Measurements from ENCODE around the gene PDP2.

PDP2 gene

DNA sequence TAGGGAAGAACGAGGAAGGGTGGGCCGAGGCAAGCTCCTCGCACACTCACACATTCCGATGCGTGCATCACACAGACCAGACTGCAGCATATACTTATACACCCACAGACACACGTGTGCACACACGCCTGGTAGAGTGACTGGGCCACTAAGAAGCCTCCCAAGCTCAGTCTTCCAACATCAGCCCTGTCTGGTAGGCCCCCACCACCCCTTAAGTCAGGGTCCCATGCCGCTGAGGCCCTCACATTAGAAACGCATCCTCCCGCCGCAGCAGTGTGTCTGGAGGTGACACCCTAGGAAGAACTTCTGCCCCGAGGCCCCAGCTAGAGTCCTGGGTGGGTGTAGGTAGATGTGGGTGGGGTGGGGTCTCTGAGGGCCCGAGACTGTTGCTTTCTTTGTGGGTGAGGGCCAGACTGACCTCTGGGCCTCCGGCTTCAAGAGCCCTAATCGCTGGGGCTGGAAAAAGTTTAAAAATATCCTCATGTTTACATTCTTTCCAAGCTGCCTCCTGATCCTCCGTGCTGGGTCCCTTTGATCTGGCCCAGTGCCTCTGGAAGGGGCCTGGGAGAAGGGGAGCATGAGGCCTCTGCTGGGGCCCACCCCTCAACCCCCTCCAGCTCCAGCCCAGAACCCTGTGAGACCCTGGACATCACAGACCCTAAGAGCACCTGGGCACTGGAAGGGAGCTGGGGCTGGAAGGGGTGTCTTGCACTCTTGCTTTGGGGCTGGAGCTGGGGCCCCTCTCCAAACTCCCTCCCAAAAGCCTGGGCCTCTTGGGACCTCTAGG is 24.7 kb downstream of the PDP2 start:
- DNase-seq: no peak

DNA sequence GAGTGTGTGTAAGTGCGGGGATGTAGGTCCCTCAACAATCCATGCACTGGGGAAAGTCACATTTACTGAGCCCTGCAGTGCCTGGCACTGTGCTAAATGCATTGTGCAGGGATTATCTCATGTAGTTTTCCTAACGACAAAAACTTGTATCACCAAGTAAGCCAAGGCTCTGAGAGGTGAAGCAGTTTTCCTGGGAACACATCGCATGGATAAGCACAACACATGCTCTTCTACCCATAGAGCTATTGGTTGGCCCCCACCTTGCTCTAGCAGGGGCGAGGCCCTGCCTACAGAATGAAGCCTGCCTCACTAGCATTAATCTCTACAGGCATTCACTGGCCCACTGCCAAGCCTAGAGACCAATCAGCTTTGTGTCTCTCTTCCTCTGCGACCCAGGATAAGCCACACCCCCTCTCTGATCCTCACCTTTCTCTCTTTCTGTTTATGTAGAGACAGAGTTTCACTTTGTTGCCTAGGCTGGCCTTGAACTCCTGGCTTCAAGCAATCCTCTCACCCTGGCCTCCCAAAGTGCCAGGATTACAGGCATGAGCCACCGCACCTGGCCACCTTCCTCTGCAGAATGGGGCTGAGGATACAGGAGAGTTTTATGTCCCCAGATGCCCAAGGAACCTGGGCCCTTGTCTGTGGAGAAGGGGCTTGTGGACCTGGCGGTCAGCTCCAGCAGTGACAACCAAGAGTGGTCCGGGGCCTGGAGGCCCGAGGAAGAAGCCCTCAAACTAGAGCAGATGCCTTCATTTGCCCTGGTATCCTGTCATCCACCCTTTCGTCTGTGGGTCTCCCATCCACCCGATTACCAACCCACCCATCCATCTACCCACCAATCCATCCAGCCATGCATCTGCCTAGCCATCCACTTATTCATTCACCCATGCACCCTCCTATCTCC is 25.6 kb downstream of the PDP2 start:
- peak; percentile 28 for DNase-seq

DNA sequence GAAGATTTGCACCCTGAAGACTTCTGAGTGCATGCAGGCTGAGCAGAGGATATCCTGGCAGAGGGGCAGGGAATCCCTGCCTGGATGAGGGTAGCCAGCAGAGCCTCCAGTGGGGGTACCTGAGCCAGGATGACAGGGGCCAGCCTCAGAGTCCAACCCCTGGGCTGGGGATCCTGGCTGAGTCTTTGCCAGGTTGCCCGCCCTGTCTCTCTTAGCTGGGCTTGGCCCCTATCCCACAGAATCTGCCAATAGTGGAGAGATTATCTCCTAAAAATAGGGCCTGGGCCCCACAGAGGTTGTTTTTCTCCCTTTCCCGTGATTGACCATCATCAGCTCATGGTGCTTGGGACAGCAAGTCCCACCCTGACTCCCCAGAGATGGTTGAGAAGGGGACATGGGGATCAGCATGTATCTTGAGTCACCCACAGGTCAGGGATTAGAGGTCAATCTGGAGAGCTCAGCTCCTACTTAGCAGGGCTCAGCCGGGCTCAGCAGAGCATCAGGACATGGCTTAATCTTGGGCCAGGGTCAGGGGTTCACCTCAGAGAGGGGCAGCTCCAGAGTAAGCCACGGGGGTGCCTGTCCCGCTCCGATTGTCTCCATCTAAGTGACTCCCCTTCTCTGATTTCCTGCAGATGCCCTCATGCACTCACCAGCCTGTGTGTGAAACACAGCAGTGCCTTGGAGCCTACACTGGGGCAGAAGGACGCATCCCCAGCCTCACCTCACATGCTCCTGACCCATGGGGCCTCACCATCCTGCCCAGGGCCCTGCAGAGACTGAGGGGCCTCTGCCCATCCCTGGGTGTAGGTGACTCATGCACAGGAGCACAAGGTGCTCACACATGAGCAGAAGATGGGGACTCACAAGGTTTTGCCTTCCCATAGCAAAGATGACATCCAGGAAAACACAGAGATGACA is 26.9 kb downstream of the PDP2 start:
- no peak for DNase-seq

DNA sequence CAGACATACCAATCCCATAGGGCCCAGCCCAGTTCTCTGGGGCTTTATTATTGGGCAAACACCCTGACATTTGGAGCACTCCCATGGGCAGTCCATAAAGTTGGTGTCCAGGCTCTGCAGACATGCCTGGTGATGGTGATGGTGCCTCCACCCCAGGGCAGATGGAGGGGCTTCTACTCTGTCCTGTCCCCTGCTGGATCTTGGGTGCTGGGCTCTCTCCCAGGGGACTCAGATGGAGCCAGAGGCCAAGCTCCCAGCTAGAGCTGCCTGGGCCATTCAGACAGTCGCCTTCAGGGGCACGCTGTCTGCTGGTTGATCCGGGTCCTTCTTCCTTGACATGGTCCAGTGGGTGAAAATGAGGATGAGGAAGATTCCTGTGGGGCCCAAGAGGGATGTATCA is 27.8 kb downstream of the PDP2 start:
- DNase-seq: no peak

DNA sequence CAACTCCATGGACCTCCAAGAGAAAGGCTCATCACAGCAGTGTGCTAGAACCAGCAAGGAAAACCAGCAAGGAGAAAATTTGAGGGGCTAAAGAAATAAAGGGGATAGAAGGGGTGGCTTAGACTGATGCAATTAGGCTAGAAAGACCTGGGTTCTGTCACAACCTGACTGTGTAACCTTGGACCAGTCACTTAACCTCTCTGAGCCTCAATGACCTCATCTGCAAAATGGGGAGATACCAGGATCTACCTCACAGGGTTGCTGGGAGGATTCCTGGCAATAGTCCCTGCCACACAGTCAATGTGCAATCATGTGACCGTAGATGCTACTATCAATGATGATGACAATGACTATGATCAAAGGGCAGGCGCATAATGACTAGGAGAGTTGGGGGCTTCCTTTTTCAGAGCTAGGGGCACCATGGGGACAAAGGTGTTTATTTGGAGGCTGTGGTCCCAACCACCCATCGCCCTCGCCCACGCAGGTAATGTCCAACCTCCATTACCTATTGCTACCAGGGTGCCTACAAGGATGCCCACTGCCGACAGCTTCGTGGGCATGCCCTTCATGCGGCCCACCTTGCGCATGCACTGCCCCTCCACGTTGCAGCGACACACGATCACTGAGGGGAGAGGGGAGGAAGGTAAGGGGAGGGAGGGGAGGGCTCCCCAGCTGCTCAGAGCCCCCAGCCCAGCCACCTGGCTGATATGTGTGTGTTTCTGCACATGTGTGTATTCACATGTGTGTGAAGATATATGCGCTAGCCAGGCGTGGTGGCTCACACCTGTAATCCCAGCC is 28.6 kb downstream of the PDP2 start:
- DNase-seq: no peak

DNA sequence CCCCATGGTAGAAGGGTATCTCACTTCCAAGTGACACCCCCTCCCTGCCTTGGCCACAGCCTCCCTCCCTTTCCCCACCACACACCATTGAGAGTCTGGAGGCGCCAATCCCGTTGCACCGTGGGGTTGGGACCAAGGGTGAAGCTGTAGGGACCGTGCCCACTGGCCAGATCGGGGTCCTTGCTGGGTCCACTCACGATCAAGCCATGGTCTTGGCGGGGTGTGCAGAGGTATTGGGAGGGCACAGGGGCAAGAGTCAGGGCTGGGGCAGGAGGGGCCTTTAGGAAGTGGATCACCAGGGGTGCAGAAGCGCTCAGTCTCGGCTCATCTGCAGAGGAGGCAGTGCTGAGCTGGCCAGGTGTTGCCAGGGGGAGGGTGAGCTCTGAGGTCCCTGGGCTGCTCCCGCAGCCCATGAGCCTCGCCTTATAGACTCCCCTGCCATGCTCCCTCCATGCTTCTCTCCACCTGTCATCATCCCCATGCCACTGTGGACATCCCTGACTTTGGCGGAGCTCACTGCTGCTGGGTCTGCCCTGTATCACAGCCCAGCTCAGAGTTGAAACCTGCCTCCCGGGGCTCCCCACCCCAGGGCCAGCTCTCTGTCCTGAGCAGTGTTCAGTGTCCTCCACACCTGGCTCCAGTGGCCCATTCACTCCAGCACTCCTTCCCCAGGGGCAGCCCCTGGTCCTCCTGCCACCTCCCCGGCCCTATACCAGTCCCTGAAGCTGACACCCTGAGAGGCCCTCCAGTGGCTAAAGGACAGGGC is 30.0 kb downstream of the PDP2 start:
- DNase-seq: no peak

DNA sequence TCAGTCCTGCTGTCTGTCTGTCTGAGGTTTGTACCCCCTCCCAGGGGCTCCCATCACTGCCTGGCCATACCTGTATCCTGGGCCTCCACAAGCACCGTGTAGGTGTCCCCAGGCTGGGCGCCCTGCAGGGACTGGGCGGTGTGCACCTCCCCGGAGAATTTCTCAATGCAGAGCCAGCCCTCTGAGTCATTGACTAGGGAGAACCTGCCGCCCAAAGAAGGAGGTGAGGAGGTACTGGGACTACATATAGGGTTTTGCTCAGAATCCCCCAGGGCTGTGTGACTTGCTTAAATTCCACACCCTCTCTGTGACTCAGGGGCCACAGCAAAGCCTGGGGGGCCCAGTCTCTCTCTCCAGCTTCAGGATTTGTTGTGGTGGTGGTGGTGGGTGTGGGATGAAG is 30.8 kb downstream of the PDP2 start:
- no peak for DNase-seq

DNA sequence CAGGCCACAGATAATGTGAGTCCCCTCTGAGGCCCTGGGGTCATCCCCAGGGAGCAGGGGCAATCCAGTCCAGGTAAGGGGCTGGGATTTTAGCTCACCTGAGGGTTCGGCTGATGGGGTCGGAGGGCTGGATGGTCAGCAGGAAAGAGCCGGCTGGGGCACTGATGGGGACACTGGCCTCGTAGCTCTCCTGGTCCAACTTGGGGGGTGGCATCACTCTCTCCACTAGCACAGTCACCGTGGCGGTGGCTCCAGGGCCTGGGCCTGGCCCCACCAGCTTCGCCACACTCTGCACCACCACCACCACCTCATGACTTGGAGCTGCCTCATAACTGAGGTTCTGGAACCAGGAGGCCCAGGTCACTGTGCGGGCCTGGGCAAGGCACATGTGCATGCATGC is 31.5 kb downstream of the PDP2 start:
- no peak for DNase-seq

DNA sequence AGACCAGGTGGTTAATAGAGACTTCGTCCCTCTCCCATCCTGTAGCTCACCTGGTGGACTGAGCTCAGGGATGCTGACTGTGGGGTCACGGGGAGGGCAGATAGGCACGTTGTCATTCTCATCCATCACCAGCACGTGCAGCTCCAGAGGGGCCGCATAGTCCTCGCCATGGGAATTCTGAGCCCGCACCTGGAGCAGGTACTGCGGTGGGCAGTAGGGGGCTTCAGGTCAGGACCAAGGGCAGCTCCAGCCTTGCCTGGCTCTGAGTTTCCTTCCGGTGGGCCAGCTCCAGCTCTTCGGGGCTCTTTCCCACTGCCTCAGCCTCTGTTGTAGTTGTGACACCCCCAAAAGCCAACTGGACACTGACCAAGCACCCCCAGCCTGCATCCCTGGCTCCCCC is 32.8 kb downstream of the PDP2 start:
- DNase-seq: no peak

DNA sequence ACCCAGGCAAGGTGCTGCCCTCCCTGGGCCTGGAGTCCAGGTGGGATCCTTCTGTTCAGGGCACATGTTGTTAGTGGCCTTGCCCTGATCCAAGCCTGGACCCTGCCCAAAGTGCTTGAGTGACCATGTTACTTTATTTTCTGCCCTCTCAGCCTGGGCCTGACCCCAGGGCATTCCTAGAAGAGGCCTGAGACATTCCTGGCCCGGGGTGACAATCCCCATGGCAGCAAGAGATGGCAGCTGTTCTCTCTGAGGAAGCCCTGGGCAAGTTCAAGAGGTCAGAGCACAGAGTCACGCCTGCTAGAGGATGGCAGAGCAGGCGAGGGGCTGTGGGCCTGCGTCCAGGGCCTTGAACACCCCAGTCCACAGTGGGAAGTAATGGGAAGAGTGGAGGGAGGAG is 33.4 kb downstream of the PDP2 start:
- no peak for DNase-seq

DNA sequence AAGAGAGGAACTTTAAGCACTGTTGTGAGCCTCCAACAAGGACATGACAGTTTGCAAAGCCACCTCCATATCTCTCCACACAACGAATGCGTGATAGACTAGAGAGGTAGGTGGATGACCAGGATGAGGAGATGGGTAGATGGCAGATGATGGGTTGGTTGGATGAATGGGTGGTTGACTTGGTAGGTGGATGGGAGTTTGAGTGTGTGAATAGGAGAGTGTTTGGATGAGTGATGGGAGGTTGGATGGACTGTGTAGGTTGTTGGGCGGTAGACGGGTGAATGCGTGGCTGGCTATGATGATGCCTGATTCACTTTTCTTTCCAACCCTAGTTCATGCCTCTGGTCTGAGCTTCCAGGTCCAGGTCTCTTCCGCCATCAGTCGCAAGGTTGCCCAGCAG is 34.2 kb downstream of the PDP2 start:
- DNase-seq: no peak

DNA sequence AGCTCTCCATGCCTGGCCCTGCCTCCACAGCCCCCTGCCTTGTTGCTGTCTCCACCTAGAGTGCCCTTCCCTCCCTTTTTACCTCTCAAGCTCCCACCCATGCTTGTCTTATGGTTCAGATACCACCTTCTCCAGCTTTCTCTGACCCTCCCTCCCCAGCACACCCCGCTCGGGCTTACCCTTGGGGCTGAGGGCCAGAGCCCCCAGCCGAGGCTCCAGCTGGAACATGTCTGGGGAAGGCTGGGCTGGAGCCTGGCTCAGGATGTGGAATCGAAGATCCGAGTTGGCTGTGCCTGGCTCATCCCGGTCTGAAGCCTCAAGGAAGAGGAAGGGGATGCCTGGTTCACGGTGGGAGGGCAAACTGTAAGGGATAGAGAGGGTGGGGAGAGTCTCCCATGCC is 34.7 kb downstream of the PDP2 start:
- no peak for DNase-seq

DNA sequence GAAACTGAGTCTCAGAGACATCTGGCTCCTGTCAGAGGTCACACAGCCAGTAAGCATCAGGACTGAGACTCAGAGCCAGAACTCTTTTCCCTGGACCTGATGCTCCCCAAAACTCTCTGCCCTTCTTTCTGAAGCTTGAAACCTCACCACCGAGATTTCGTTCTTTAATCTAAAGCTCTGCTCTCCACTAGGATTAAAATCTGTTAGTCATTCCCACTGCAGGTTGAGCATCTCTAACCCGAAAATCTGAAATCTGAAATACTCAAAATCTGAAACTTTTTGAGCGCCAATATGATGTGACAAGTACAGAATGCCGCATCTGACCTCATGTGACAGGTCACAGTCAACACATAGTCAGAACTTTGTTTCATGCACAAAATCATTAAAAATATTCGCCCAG is 36.2 kb downstream of the PDP2 start:
- no peak for DNase-seq

DNA sequence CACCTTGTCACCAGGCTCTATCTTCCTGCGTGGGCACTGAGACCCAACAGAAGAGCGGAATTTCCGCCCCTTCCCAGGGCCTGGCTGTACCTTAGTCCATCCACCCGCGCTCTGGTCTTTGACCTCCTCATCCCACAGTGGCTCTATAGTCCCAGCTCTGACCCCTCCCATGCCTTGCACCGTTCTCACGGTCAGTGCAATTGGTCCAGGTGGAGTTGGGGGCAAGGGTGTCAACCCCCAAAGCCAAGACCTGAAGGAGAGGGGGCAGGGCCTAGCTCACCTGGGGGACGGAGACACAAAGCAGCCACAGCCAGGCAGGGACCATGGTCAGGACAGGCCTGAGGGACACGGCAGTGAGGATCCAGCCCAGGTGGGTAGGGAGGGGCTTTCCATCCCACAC is 37.4 kb downstream of the PDP2 start:
- no peak for DNase-seq

DNA sequence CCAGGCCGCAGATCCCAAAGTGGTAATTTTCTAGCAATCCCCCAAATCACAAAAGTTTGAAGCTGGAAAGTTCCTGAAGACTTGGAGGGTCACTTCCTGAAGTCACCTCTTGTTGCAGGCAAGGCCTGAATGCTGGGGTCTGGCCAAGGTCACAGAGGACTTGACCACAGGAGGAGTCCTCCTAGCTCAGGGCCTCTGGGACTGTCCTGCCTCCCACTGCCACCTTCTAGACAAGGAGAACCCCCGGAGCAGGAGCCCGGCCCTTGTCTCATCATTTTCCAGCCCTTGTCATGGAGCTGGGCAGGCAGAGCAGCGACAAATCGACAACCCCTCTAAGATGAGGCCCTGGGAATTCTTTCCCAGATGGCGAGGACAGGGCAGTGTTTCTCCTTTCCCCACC is 38.0 kb downstream of the PDP2 start:
- no peak for DNase-seq

DNA sequence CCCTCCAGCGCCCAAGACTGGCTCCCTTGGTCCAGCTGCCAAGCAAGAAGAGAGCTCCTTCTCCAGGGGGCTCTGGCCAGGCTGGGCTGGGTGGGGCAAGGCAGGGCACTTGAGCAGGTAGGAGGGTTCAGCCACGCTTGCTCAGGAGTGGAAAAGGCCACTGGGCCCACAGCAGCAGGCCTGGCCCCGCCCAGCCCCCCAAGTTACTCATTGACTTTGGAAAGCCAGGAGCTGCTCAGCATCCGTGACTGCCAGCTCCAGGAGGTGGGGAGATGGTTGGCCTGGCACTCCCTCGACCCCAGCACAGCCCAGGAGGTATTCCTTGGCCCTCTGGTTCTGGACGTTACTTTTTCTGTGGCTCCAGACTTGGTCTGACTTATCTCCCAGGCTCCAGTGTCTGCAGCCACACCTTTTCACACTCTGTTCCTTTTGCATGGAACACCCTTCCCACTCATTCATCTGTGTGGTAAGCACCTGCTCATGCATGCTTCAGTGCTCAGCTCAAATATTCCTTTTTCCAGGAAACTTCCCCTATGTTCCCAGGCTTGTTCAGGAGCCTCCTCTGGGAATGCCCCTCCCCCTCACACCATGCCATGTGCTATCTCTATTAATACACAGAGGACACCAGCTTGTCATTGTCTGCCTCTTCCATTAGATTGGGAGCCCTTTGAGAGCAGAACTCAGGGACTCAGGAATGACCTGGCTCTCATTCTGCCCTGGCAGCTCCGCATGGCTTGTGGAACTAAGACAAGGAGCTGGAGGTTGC is 38.7 kb downstream of the PDP2 start, which contains the start of gene CDH16:
Gene CDH16 (minus strand): TSS at position 83 of the 766 bp plus-strand sequence. CDS start 820 bp downstream, outside the sequence.
- no peak for DNase-seq

DNA sequence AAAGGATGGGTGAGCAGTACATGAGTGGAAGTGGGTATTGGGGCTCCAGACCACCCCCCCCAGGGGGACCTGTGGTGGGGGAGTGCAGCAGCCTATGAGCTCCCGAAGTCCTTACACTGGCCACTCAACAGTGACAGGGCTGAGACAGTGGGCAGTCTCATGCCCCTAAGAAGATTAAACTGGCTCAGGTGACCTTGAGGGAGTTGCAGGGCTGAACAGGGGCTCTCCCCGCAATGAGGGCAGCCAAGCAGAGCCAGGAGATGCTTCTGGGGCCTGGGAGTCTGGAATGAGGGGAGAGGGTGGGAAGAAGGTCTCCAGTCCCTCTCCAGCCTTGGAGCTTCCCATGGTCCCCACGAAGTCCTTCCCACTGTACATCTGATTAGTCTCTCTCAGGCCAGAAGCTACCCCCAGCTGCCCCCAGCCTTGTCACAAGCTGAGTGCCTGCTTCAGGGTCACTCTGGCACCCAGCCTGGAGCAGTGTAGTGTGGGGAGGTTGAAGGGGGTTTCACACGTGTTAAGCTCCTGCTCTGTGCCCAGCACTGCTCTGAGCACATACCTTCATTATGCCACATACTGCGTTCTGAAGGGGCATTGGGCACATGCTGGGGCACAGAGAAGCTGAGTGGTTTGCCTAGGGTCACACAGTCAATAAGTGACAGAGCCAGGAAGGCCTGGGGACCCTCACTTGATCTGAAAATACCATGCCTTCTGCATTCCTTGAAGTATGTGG is 39.4 kb downstream of the PDP2 start:
- no peak for DNase-seq

DNA sequence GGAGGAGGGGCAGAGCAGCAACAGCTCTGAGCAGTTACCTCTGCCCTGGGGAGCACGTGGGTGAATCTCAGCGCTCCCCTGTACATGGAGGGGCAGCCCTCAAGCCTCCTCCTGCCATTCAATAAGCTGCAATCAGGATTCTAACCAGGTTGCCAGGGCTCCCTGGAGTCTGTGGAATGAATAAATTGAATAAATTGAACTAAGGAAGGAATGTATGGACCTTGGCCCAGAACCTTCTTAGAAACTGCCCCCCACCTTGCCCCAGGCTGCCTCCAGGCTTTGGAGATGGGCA is 39.9 kb downstream of the PDP2 start:
- DNase-seq: no peak

DNA sequence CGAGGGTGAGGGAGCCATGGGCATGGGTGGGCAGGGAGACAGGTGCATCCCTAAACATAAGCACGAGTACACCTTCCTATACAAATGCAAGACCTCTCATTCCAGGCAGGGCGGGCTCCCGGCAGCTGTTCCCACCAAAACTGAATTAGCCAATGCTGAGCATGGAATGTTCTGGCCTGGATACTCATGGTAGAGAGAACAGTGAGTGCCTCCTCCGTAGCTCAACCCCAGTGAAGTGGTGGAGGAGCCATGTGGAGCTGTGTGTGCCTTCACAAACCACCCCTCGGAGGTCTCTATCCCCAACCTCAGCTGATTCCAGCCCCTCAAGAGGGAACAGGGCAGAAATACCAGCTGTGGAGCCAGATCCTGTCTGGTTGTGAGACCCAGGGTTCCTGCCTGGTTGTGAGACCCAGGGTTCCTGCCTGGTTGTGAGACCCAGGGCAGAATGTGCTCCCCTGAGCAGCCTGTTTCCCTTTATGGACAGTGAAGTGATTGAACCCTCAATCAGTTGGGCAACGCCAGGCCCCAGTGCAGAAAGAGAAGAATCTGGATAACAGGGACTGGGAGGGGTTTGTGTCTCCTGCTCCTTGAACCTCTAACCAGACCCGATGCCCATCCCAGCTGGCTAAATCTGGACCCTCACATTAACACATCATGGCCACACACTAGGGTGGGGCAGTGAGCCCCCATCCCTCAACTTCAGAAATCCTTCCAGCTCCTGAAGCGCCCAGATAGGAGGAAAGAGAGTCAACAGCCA is 40.8 kb downstream of the PDP2 start:
- DNase-seq: no peak

All from NCI-H1105 treated with DMSO at 0.1 percent for 48 hours (cell line).